ENCODE data around the gene GARIN5A. TPM values are rescaled to one million over a fixed set of nuclear protein-coding genes. Genes with fewer than 3 reads are reported as not detected.
A peak's percentile ranks its signal among the peaks of the same experiment; 100 is the strongest.

Gene GARIN5A
- total and polyA plus RNA-seq, 8 donors, result 1.4 to 2.6 (median 2.1) TPM

GRCh38 chr19:50512112-50512998 lies 35.7 kb upstream of the GARIN5A start:
- intact Hi-C loops (cut with DNase I), result no loop called here
- peak in 4 of 6 donors; percentile 48 to 84 (median 64) for DNase-seq
- Histone ChIP-seq H3K36me3 (no peaks in the 10 kb centered on the region), H3K27me3 (no peaks in the 10 kb centered on the region), H3K9me3 (no peaks in the 10 kb centered on the region), H3K4me3 (no peak overlapping the region), H3K27ac (no peak overlapping the region), H3K4me1 (no peaks in the 10 kb centered on the region)
- no peak for FAIRE-seq
- no peak for TF ChIP-seq CTCF (IDR thresholded peaks at IDR 0.05)
- WGBS, 2 donors, result 83 to 90% methylated on average over 29 to 36 of the region's 36 CpGs
- no peak for ATAC-seq

GRCh38 chr19:50511069-50511822 lies 34.6 kb upstream of the GARIN5A start, which contains the start of gene JOSD2:
Gene JOSD2 (minus strand): TSS chr19:50511191. CDS start chr19:50510431, 760 bp downstream.
- intact Hi-C loops (cut with DNase I), result no loop called here
- FAIRE-seq (peak; percentile 97), DNase-seq (peak; percentile 95 to 99 (median 97)), ATAC-seq (peak; percentile 90 to 95 (median 93))
- Histone ChIP-seq H3K27ac (peak within 1 kb of the TSS in 2 of 4 donors; percentile 35 to 54), H3K36me3 (no peaks in the 10 kb centered on the region), H3K4me1 (no peaks in the 10 kb centered on the region), H3K4me3 (peak within 1 kb of the TSS; percentile 38 to 73 (median 52)), H3K27me3 (no peaks in the 10 kb centered on the region), H3K9me3 (no peaks in the 10 kb centered on the region)
- 2% methylated on average over 64 to 69 of the region's 69 CpGs for WGBS, 2 donors
- TF ChIP-seq CTCF (IDR thresholded peaks at IDR 0.05), result no peak

- Histone ChIP-seq H3K4me3 (peak overlapping the region; percentile 38 to 73 (median 52)), H3K27me3 (no peaks in the 10 kb centered on the region), H3K36me3 (no peaks in the 10 kb centered on the region), H3K9me3 (no peaks in the 10 kb centered on the region), H3K4me1 (no peaks in the 10 kb centered on the region), H3K27ac (peak overlapping the region in 2 of 4 donors; percentile 35 to 54)
- no peak for FAIRE-seq
- 4 to 7% methylated on average over 10 of the region's 10 CpGs for WGBS, 2 donors
- no peak for TF ChIP-seq CTCF (IDR thresholded peaks at IDR 0.05)
- ATAC-seq, result no peak
- intact Hi-C loops (cut with DNase I), result no loop called here
- DNase-seq, result no peak
Measured at GRCh38 chr19:50510700-50511068, 34.0 kb upstream of the GARIN5A start.

GRCh38 chr19:50510121-50510670 lies 33.5 kb upstream of the GARIN5A start:
- intact Hi-C loops (cut with DNase I), result no loop called here
- no peak for FAIRE-seq

More at GRCh38 chr19:50510121-50510670, 33.5 kb upstream of the GARIN5A start:
- DNase-seq (peak in 3 of 6 donors; percentile 43 to 78 (median 62)), ATAC-seq (no peak)
- 52 to 57% methylated on average over 26 of the region's 26 CpGs for WGBS, 2 donors
- Histone ChIP-seq H3K27ac (peak overlapping the region in 1 of 4 donors; percentile 54), H3K4me3 (peak overlapping the region; percentile 38 to 73 (median 52)), H3K27me3 (no peaks in the 10 kb centered on the region), H3K9me3 (no peaks in the 10 kb centered on the region), H3K4me1 (no peaks in the 10 kb centered on the region), H3K36me3 (no peaks in the 10 kb centered on the region)
- no peak for TF ChIP-seq CTCF (IDR thresholded peaks at IDR 0.05)

All from pancreas (tissue), 10 donors.